DMS79 (cell line): ENCODE data around the gene ACOT7.
"Not testable (repeated sequence)": the region's sequence is repeated elsewhere in the genome, so short reads cannot be mapped to it uniquely, and the experiment has no call there.

Experiments
- DNase-seq: peaks from one replicate; lab custom pipeline; 2025; lab: John Stamatoyannopoulos, UW

Gene ACOT7, protein sequence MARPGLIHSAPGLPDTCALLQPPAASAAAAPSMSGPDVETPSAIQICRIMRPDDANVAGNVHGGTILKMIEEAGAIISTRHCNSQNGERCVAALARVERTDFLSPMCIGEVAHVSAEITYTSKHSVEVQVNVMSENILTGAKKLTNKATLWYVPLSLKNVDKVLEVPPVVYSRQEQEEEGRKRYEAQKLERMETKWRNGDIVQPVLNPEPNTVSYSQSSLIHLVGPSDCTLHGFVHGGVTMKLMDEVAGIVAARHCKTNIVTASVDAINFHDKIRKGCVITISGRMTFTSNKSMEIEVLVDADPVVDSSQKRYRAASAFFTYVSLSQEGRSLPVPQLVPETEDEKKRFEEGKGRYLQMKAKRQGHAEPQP

DNA sequence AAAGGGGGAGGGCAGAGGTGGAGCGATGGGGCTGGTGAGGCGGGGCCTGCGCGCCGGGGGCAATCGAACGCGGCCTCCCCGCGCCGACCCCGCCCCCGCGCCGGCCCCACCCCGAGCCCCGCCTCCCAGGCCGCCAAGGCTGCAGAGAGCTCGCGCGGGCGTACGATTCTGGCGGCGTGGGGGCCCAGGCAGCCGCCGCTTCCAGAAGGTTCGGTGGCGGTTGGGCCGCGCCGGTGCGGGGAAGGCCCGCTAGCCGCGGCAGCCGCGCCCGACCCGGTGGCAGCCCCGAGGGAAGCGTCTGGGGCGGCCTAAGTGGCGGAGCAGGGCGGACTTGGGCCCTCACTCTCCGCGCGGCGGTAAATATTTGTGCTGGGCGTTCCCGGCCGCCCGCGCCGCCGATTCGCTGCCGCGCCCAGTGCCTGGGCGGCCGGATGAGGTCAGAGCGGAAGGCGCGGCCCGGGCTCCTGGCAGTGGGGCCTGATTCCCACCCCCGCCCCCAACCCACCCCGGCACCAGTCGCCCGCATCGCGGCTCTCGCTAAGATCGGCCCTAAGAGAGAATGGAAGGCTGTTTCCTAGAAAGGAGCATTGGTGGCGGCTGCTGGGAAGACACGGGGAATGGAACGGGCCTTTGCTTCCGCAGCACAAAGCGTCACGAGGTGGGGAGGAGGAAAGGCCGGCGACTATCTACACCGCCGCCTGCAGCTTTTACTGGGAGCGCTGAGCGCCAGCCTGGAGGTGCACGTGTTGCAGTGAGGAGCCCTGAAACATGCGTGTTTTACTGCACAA lies at the start of gene ACOT7:
TSS of gene ACOT7 (minus strand) at position 368 of the 788 bp plus-strand sequence. CDS start 368 bp downstream, outside the sequence.
- DNase-seq: peak; percentile 66

DNA sequence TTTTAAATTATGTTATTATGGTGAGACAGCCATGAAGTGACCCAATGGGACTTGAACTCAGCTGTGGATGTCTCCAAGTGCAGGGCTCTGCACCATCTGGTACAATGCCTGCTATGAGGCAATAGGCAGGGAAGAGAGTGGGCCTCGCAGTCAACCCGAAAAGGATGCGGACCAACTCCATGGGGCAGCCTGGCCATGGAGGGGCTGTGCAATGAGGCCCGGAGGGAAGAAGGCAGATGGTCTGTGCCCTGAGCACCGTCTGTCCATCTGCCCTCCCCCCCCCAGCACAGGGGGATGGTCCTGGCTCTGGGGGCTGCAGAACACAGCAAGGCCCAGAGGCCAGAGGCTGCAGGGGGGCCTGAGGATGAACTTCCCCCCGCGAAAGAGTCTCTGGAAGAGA lies 48.0 kb upstream of the ACOT7 start:
- no peak for DNase-seq

- DNase-seq: no peak
Observed at GRCh38 chr1:6440198-6441126, 46.9 kb upstream of the ACOT7 start.

DNA sequence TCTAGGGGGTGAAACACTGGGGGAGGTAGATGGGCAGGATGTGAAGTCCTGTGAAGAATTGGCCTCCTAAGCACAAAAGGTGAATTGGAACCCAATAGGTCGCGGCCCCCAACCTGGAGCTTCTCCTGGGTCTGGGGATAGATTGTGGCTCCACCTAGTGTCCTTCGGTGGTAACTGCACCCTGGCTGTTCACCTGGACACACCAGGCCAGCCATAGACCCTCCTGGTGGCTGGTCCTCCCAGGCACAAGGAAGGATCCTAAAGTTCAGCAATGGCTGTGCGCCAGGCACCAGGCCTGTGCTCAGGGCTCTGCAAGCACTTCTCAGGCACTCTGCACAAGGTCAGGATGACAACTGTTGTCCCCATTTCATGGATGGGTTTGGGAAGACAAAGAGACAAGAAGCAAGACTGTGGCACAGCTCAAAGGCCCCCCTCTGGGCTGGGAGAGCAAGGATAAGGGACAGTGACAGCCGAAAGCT lies 44.5 kb upstream of the ACOT7 start:
- peak; percentile 47 for DNase-seq

DNA sequence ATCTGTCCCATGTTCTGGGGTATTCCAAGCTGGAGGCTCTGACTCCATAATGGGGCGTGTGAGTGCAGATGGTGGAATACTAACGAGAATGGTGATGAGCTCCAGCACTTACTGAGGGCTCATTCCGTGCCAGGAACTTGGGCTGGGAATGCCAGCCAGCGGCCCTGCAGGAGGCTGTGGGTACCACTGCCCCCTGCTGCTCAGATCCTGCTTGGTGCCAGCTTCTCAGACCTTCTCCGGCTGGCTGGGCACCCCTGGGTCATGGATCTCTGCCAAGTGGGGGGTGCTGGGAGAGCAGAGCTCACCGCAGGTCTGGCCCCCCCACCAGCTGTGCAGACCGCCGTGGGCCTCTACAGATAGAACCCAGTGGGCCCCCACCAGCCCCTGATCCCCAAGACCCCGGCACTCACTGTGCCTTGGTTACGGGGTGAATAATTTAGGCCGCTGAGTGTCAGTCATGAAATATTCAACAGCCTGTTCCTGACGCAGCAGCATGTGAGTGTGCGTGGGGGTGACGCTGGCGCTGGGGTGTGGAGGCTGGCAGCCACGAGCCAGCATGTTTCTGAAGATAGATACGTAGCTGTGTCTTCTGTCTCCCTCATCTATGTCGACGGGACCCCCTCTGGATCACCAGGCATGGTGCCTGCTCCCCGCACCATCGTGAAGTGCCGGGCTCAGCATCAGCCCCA lies 43.6 kb upstream of the ACOT7 start:
- DNase-seq: not testable (repeated sequence)

GRCh38 chr1:6436277-6436676 lies 42.7 kb upstream of the ACOT7 start:
- not testable (repeated sequence) for DNase-seq

- no peak for DNase-seq
Observed at GRCh38 chr1:6435547-6435946, 42.0 kb upstream of the ACOT7 start.

DNA sequence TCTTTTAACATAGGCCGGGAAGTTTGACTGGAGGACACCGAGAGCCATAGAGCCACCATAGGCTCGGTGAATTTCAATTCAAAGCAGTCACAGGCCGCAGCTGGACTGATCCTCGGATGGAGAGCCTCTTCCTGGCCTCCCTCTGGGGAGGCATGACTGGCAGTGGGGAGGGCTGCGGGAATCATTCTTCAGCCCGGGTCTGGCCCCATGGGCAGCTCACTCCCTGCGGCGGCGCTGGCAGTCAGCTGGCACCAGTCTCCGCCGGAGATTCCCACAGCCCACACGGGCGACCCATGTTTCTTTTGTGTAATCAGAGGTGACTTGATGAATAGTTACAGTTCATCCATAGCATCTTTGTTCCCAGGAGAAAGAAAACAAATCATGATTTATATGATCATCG lies 41.6 kb upstream of the ACOT7 start:
- no peak for DNase-seq

- DNase-seq: no peak
Observed at GRCh38 chr1:6434186-6434585, 40.6 kb upstream of the ACOT7 start.

DNA sequence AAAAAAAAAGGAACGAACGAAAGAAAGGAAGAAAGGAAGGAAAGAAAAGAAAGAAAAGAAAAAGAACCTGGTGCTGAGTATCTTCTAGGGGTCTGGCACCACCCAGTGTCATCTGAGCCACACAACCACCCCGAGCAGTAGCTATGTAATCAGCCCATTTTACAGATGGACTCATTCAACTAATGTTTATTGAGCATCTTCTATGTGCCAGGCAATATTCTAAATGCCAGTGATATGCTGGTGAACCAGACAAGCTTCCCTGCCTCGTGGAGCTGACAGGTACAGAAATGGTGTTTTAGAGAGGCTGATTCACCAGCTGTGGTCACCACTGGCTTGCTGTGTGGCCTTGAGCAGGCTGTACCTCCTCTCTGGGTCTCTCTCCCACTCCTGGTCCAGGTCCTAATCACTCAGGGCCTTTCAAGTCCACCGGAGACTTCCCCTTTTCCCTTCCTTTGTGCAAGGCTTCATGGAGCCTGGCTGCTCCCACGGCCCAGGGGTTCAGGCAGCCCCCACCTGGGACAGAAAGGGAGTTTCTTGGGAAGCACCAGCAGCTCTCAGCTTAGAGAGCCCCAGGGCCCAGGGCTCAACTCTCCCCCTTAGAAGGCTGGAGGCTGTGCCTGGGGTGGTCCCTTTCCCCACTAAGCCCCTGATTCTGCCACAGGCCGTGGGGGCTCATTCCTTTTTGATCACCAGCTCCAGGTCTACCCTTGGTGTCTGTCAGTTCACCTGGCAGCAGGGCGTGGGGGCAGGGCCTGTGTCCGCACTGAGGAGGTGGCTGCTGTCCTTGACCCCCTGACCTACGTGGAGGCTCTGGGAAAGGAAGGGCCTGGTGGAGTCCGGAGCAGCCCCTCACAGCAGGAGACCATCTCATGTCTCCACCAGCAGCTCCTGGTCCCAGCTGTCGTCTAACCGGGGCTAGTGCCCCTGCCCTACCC lies 38.3 kb upstream of the ACOT7 start:
- not testable (repeated sequence) for DNase-seq

- not testable (repeated sequence) for DNase-seq
Observed at GRCh38 chr1:6429660-6430411, 36.3 kb upstream of the ACOT7 start.

GRCh38 chr1:6428453-6428852 lies 34.9 kb upstream of the ACOT7 start:
- not testable (repeated sequence) for DNase-seq

GRCh38 chr1:6427441-6428390 lies 34.1 kb upstream of the ACOT7 start:
- DNase-seq: peak; percentile 67

GRCh38 chr1:6426972-6427350 lies 33.4 kb upstream of the ACOT7 start:
- DNase-seq: no peak

- no peak for DNase-seq
Observed at GRCh38 chr1:6426277-6426971, 32.9 kb upstream of the ACOT7 start.

DNA sequence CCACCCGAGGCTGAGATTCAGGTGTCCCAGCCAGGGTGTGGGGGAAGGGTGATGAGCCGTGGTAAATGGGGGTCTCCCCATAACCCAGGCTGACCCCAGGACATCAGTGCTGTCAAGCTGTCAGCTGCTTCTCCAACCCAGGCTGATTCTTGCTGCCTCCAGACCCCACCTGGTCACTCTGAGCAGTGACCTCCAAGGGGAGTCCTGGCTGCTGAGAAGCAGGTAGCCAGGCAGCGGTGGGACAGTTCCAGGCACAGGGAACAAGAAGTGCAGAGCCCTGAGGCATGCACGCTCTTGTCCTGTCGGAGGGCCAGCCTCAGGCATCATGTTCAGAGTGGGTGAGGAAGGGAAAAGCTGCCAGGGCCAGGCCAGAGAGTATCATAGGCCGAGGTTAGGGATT lies 32.1 kb upstream of the ACOT7 start:
- DNase-seq: no peak
